Lung (tissue), 12 donors: ENCODE results near the gene LEMD3. TPM values are rescaled to one million over a fixed set of nuclear protein-coding genes. Genes with fewer than 3 reads are reported as not detected.

Source experiments
- ATAC-seq: fragments of 200-7000 bp; cut with Tn5 transposase; one replicate; pipeline ENCODE4 v1.9.1; 2020; ENCODE audit warnings: moderate number of reproducible peaks; ENCODE audit not compliant: insufficient read depth, low FRiP score
- DNase-seq, 3 donors: peaks; one replicate each; pipeline ENCODE4 v3.0.0-alpha.2; 2013 to 2017
- H3K27ac ChIP-seq, 2 donors: one replicate each; pipeline ENCODE4 v1.5.1; 2013; ENCODE audit warnings: mild to moderate bottlenecking in 2 of 2, moderate library complexity in 2 of 2, control low read depth in 1 of 2, inconsistent platforms in 1 of 2, low read depth in 1 of 2, low read length in 1 of 2
- H3K27me3 ChIP-seq, 3 donors: one replicate each; pipeline ENCODE4 v1.5.1; 2013; ENCODE audit warnings: low read length in 2 of 3; ENCODE audit not compliant: control insufficient read depth in 3 of 3, insufficient read depth in 3 of 3
- H3K36me3 ChIP-seq, 4 donors: one replicate each; pipeline ENCODE4 v1.5.1; 2013; ENCODE audit warnings: low read length in 4 of 4, mild to moderate bottlenecking in 1 of 4, moderate library complexity in 1 of 4; ENCODE audit not compliant: control insufficient read depth in 4 of 4, insufficient read depth in 4 of 4
- H3K4me1 ChIP-seq, 5 donors: one replicate each; pipeline ENCODE4 v1.5.1; 2013; ENCODE audit warnings: low read length in 5 of 5, mild to moderate bottlenecking in 2 of 5, moderate library complexity in 1 of 5; ENCODE audit not compliant: control insufficient read depth in 5 of 5, insufficient read depth in 5 of 5
- H3K4me3 ChIP-seq: one replicate; pipeline ENCODE4 v1.5.1; 2013; ENCODE audit warnings: mild to moderate bottlenecking, control low read depth, moderate library complexity
- H3K9ac ChIP-seq, 2 donors: one replicate each; pipeline ENCODE4 v1.5.1; 2013; ENCODE audit warnings: low read length in 2 of 2, control low read depth in 1 of 2; ENCODE audit not compliant: insufficient read depth in 1 of 2
- H3K9me3 ChIP-seq, 4 donors: one replicate each; pipeline ENCODE4 v1.5.1; 2013; ENCODE audit warnings: low read length in 3 of 4, mild to moderate bottlenecking in 1 of 4, moderate library complexity in 1 of 4; ENCODE audit not compliant: control insufficient read depth in 4 of 4, insufficient read depth in 3 of 4
- CTCF ChIP-seq: IDR thresholded peaks from 2 replicates; pipeline ENCODE4 v1.5.1; 2012; ENCODE audit warnings: mild to moderate bottlenecking; ENCODE audit errors: control extremely low read depth, extremely low read depth
- WGBS, 2 donors: extraction: QIAGEN DNeasy Blood & Tissue Kit; methylation state at CpG; one replicate each; pipeline ENCODE4 v1.1.7; 2013; 5-methylcytosine and 5-hydroxymethylcytosine counted together
- polyA plus RNA-seq, 2 donors: library from polyadenylated mRNA; stranded (reverse); fragments of 200-250 nt; gene quantifications; one replicate each; pipeline ENCODE4 v1.2.1, GENCODE V29; 2013
- total RNA-seq, 2 donors: library from RNA; depleted of rRNA in 1 of 2; stranded (reverse); fragments of >200 nt in 1 of 2; gene quantifications; one replicate each; pipeline ENCODE4 v1.2.1, GENCODE V29; 2014 to 2021
- donor health status: control.
- donor health status: control.
- donor health status: Bipolar disorder and iron deficiency.
- donor health status: healthy.
- donor health status: DM: yes; HTN: yes; CAD: no.

The LEMD3 gene
- total and polyA plus RNA-seq, 4 donors, result 10.2 to 72.4 (median 23.0) TPM

DNA sequence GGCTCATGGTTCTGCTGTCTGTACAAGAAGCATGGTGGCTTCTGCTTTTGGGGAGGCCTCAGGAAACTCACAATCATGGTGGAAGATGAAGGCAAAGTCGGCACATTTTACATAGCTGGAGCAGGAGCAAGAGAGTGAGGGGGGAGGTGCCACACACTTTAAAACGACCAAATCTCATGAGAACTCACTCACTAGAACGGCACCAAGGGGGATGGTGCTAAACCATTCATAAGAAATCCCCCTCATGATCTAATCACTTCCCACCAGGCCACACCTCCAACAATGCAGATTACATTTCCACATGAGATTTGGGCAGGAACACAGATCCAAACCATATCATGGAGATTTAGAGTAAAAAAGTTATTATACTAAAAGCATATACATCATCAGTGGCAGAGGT lies 13.6 kb upstream of the LEMD3 start:
- peaks cover 0 to 3% (median 0%) of the 10 kb centered on the region in 3 donors for H3K27me3 ChIP-seq
- H3K4me3 ChIP-seq, result no peak overlapping the region

GRCh38 chr12:65156366-65156841 lies 13.0 kb upstream of the LEMD3 start:
- peaks cover 0 to 10% (median 0%) of the 10 kb centered on the region in 5 donors for H3K4me1 ChIP-seq
- H3K9ac ChIP-seq, result no peak overlapping the region
- no peaks in the 10 kb centered on the region for H3K36me3 ChIP-seq
- TF ChIP-seq CTCF, result no peak
- H3K27me3 ChIP-seq, result peaks cover 0 to 3% (median 0%) of the 10 kb centered on the region in 3 donors
- DNase-seq (no peak), ATAC-seq (no peak)
- no peaks in the 10 kb centered on the region for H3K9me3 ChIP-seq
- WGBS, 2 donors, result 37 to 49% methylated on average over 2 of the region's 2 CpGs
- no peak overlapping the region for H3K27ac ChIP-seq
- no peak overlapping the region for H3K4me3 ChIP-seq

More for the DNA sequence above, 13.6 kb upstream of the LEMD3 start:
- Histone ChIP-seq H3K9me3 (no peaks in the 10 kb centered on the region), H3K27ac (no peak overlapping the region), H3K4me1 (peaks cover 0 to 10% (median 0%) of the 10 kb centered on the region in 5 donors), H3K9ac (no peak overlapping the region), H3K36me3 (no peaks in the 10 kb centered on the region)
- WGBS, 2 donors, result 66 to 73% methylated on average over 3 of the region's 3 CpGs
- ATAC-seq, result no peak
- DNase-seq, result no peak
- TF ChIP-seq CTCF, result no peak

- Histone ChIP-seq H3K4me1 (peaks cover 0 to 10% (median 0%) of the 10 kb centered on the region in 5 donors), H3K27ac (no peak overlapping the region), H3K9me3 (no peaks in the 10 kb centered on the region), H3K27me3 (peaks cover 0 to 7% (median 0%) of the 10 kb centered on the region in 3 donors), H3K4me3 (no peak overlapping the region), H3K9ac (no peak overlapping the region), H3K36me3 (no peaks in the 10 kb centered on the region)
- no peak for DNase-seq
- no peak for ATAC-seq
- no peak for TF ChIP-seq CTCF
- WGBS, 2 donors, result 81 to 89% methylated on average over 4 of the region's 4 CpGs
These were observed 12.3 kb upstream of the LEMD3 start for GRCh38 chr12:65157091-65157490.

- TF ChIP-seq CTCF, result no peak
- DNase-seq (no peak), ATAC-seq (no peak)
- 97 to 100% methylated on average over 1 of the region's 1 CpG for WGBS, 2 donors
- Histone ChIP-seq H3K4me3 (no peak overlapping the region), H3K9me3 (no peaks in the 10 kb centered on the region), H3K4me1 (no peaks in the 10 kb centered on the region), H3K9ac (no peak overlapping the region), H3K27me3 (peaks cover 0 to 12% (median 2%) of the 10 kb centered on the region in 3 donors), H3K27ac (no peak overlapping the region), H3K36me3 (no peaks in the 10 kb centered on the region)
These were observed 6.8 kb upstream of the LEMD3 start for GRCh38 chr12:65162609-65163008.
